ENCODE measurements around the gene RAB30.

Gene RAB30

GRCh38 chr11:82932564-82932963 is 139.1 kb downstream of the RAB30 start:
- DNase-seq = no peak

- DNase-seq = no peak
These were observed 141.0 kb downstream of the RAB30 start for GRCh38 chr11:82930734-82931133.

- no peak for DNase-seq
These were observed 141.5 kb downstream of the RAB30 start for GRCh38 chr11:82930229-82930628.

- no peak for DNase-seq
These were observed 142.6 kb downstream of the RAB30 start for GRCh38 chr11:82929121-82929520.

GRCh38 chr11:82927264-82927880 is 144.3 kb downstream of the RAB30 start:
- DNase-seq = peak; percentile 41 to 78

- no peak for DNase-seq
These were observed 147.0 kb downstream of the RAB30 start for GRCh38 chr11:82924522-82925224.
